IMR-90 (cell line): ENCODE measurements around the gene GLRX2. TPM values are rescaled to one million over a fixed set of nuclear protein-coding genes. Genes with fewer than 3 reads are reported as not detected.

Experiments used
- ATAC-seq: fragments of 200-7000 bp; cut with Tn5 transposase; 2 replicates; pipeline ENCODE4 v1.9.1; 2020; ENCODE audit warnings: low read depth, mild to moderate bottlenecking, moderate library complexity
- BruUV-seq: library from RNA; stranded (reverse); fragments of 400-500 nt; replicated peaks from 2 replicates; lab custom pipeline; 2021; lab: Mats Ljungman, UMichigan
- CTCF ChIA-PET: fragments of 300-600 bp; formaldehyde crosslinking; extraction: SDS; loops from one replicate; lab custom pipeline; 2021; ENCODE audit warnings: antibody characterized with exemption; lab: Yijun Ruan, JAX
- POLR2A ChIA-PET: fragments of 300-600 bp; sonication (Branson Sonifier 250); formaldehyde crosslinking; loops from one replicate; lab custom pipeline; 2022; ENCODE audit warnings: antibody characterized with exemption; ENCODE audit not compliant: unreplicated experiment; lab: Charles Lee
- DNase-seq: peaks from one replicate; pipeline ENCODE4 v3.0.0; 2013
- H2AFZ ChIP-seq: replicated peaks from 2 replicates; pipeline ENCODE3; 2013; ENCODE audit warnings: low read length, mild to moderate bottlenecking; ENCODE audit not compliant: poor library complexity
- H2AK5ac ChIP-seq: 2 replicates; pipeline ENCODE4 v1.6.1; 2013; ENCODE audit warnings: low read depth, low read length, inconsistent platforms
- H2AK9ac ChIP-seq: replicated peaks from 2 replicates; pipeline ENCODE3; 2013; ENCODE audit warnings: mild to moderate bottlenecking, low read depth, low read length, moderate library complexity; ENCODE audit not compliant: poor library complexity
- H2BK120ac ChIP-seq: 2 replicates; pipeline ENCODE4 v1.6.1; 2013; ENCODE audit warnings: low read depth, low read length, inconsistent platforms
- H2BK15ac ChIP-seq: 3 replicates; pipeline ENCODE4 v1.6.1; 2013; ENCODE audit warnings: low read depth, low read length, inconsistent platforms
- H2BK20ac ChIP-seq: 2 replicates; pipeline ENCODE4 v1.6.1; 2013; ENCODE audit warnings: low read depth, mild to moderate bottlenecking, inconsistent platforms, low read length, moderate library complexity
- H2BK5ac ChIP-seq: 2 replicates; pipeline ENCODE4 v1.6.1; 2013; ENCODE audit warnings: mild to moderate bottlenecking, low read depth, low read length, inconsistent platforms; ENCODE audit not compliant: poor library complexity, severe bottlenecking
- H3K14ac ChIP-seq: replicated peaks from 2 replicates; pipeline ENCODE4 v1.6.1; 2013; ENCODE audit warnings: low read depth, low read length, inconsistent platforms
- H3K18ac ChIP-seq: 2 replicates; pipeline ENCODE4 v1.6.1; 2013; ENCODE audit warnings: low read depth, low read length, control low read depth
- H3K23ac ChIP-seq: 2 replicates; pipeline ENCODE4 v1.6.1; 2013; ENCODE audit warnings: low read depth, low read length, inconsistent platforms
- H3K27ac ChIP-seq: 2 replicates; pipeline ENCODE4 v1.5.1; 2013; ENCODE audit warnings: mild to moderate bottlenecking, control low read depth, low read length; ENCODE audit not compliant: insufficient read depth
- H3K27me3 ChIP-seq: 2 replicates; pipeline ENCODE4 v1.6.1; 2013; ENCODE audit warnings: low read length; ENCODE audit not compliant: control insufficient read depth, insufficient read depth
- H3K36me3 ChIP-seq: 2 replicates; pipeline ENCODE4 v1.6.1; 2013; ENCODE audit warnings: low read length, mixed read lengths; ENCODE audit not compliant: control insufficient read depth, insufficient read depth
- H3K4ac ChIP-seq: 2 replicates; pipeline ENCODE4 v1.6.1; 2013; ENCODE audit warnings: low read depth, low read length, inconsistent platforms
- H3K4me1 ChIP-seq: 2 replicates; pipeline ENCODE4 v1.6.1; 2013; ENCODE audit warnings: low read length, mixed read lengths; ENCODE audit not compliant: control insufficient read depth, insufficient read depth
- H3K4me2 ChIP-seq: 2 replicates; pipeline ENCODE4 v1.6.1; 2013; ENCODE audit warnings: low read depth, mild to moderate bottlenecking, control low read depth, low read length, moderate library complexity
- H3K4me3 ChIP-seq: 2 replicates; pipeline ENCODE4 v1.5.1; 2013; ENCODE audit warnings: low read depth, mild to moderate bottlenecking, control low read depth, low read length, moderate library complexity; ENCODE audit not compliant: insufficient read depth
- H3K56ac ChIP-seq: 2 replicates; pipeline ENCODE4 v1.6.1; 2013; ENCODE audit warnings: low read length, inconsistent platforms; ENCODE audit not compliant: insufficient read depth; ENCODE audit errors: extremely low read depth
- H3K79me1 ChIP-seq, 2 experiments: 2 replicates each; pipeline ENCODE4 v1.6.1; 2013; ENCODE audit warnings: low read length in 2 of 2, inconsistent platforms in 1 of 2, low read depth in 1 of 2
- H3K9ac ChIP-seq: 2 replicates; pipeline ENCODE4 v1.6.1; 2013; ENCODE audit warnings: low read depth, low read length, control low read depth
- H3K9me1 ChIP-seq: 2 replicates; pipeline ENCODE4 v1.6.1; 2013; ENCODE audit warnings: low read length, inconsistent platforms; ENCODE audit not compliant: insufficient read depth
- H3K9me3 ChIP-seq: 2 replicates; pipeline ENCODE4 v1.6.1; 2013; ENCODE audit warnings: low read length; ENCODE audit not compliant: control insufficient read depth, insufficient read depth
- H4K20me1 ChIP-seq: 2 replicates; pipeline ENCODE4 v1.6.1; 2013; ENCODE audit warnings: low read length, inconsistent platforms; ENCODE audit not compliant: insufficient read depth
- H4K5ac ChIP-seq: 2 replicates; pipeline ENCODE4 v1.6.1; 2013; ENCODE audit warnings: mild to moderate bottlenecking, low read depth, low read length, control low read depth
- H4K8ac ChIP-seq, 2 experiments: 2 replicates each; pipeline ENCODE4 v1.6.1; 2013; ENCODE audit warnings: low read depth in 2 of 2, low read length in 2 of 2, control low read depth in 1 of 2, inconsistent platforms in 1 of 2
- H4K91ac ChIP-seq: 2 replicates; pipeline ENCODE4 v1.6.1; 2013; ENCODE audit warnings: low read depth, low read length, inconsistent platforms; ENCODE audit not compliant: insufficient read depth
- BHLHE40 ChIP-seq: fragments of 150-350 bp; IDR thresholded peaks from 2 replicates; pipeline ENCODE4 v1.6.1; 2016; ENCODE audit warnings: mild to moderate bottlenecking, low read depth, low read length
- MAFK ChIP-seq: IDR thresholded peaks from 2 replicates; pipeline ENCODE4 v1.6.1; 2012; ENCODE audit warnings: low read depth, low read length, improper control_type of control experiment
- WGBS, 2 experiments: methylation state at CpG; one replicate each; pipeline versions ENCODE4 v1.1.5 to v1.1.7; 2013; ENCODE audit warnings: missing lambda C conversion rate in 2 of 2; ENCODE audit not compliant: insufficient read length in 1 of 2; ENCODE audit errors: extremely low coverage in 2 of 2; 5-methylcytosine and 5-hydroxymethylcytosine counted together
- dilution Hi-C: fragments of 300-500 bp; cut with HindIII; formaldehyde crosslinking; loops from one replicate; pipeline ENCODE4 v1.14.3; 2018; ENCODE audit warnings: low sequenced_read_pairs; ENCODE audit not compliant: unreplicated experiment
- in situ Hi-C: fragments of 300-500 bp; cut with MboI; formaldehyde crosslinking; loops from 3 replicates; pipeline ENCODE4 v1.14.3; 2019; ENCODE audit warnings: low sequenced_read_pairs, inconsistent platforms, mixed read lengths
- intact Hi-C: fragments of 100-400 bp; cut with micrococcal nuclease; formaldehyde crosslinking; loops from 2 replicates; pipeline ENCODE4 v1.10.0; 2022
- polyA plus RNA-seq, 3 experiments: library from polyadenylated mRNA; depleted of rRNA; stranded (reverse); fragments of >200 nt; gene quantifications; 2 replicates each; pipeline ENCODE4 v1.2.3, GENCODE V29; 2012; ENCODE audit warnings: low replicate concordance in 1 of 3
- total RNA-seq: library from RNA; depleted of rRNA; stranded (reverse); fragments of >200 nt; gene quantifications from 2 replicates; pipeline ENCODE4 v1.2.3, GENCODE V29; 2012

The GLRX2 gene
- total and polyA plus RNA-seq, 2 of the 4 experiments (the other 2 are of a cell fraction) = 2.0 to 15.9 TPM

- Histone ChIP-seq H2AFZ (peak overlapping the region; percentile 95), H3K9me1 (peaks cover 2% of the 10 kb centered on the region; the same call in 1 of the 2 replicates), H3K18ac (peak overlapping the region; percentile 14), H3K36me3 (no peaks in the 10 kb centered on the region), H2AK5ac (peak overlapping the region; percentile 23; the same call in 1 of the 2 replicates), H2AK9ac (no peak overlapping the region), H3K23ac (peak overlapping the region; percentile 73), H3K27me3 (no peaks in the 10 kb centered on the region), H4K91ac (peak overlapping the region; percentile 62), H3K4me1 (no peaks in the 10 kb centered on the region), H3K79me1 (peaks cover 7 to 27% of the 10 kb centered on the region in 2 experiments), H3K56ac (peak overlapping the region; percentile 84; the same call in 1 of the 2 replicates), H3K4me3 (peak overlapping the region; percentile 90), H3K14ac (peak overlapping the region; percentile 80), H4K8ac (peak overlapping the region; percentile 53 to 92), H3K27ac (peak overlapping the region; percentile 75), H2BK15ac (peak overlapping the region; percentile 72; the same call in 2 of the 3 replicates), H2BK120ac (peak overlapping the region; percentile 56), H3K4ac (peak overlapping the region; percentile 88; the same call in 1 of the 2 replicates), H2BK5ac (peak overlapping the region; percentile 77), H3K9me3 (no peaks in the 10 kb centered on the region), H3K9ac (peak overlapping the region; percentile 80), H3K4me2 (peak overlapping the region; percentile 69), H2BK20ac (0 out of 2 replicates have a peak overlapping the region, but pooled peaks have one; percentile 72), H4K20me1 (peaks cover 8% of the 10 kb centered on the region; the same call in 1 of the 2 replicates), H4K5ac (peak overlapping the region; percentile 40)
- in situ Hi-C loops = no loop called here
- WGBS, 2 experiments = 67% methylated on average over 1 of the region's 4 CpGs; no CpG with 5 or more reads in 1 of the 2 experiments
- intact Hi-C loops = loop anchor here (1.0 to 2.0 kb wide), 2 partner anchors 17 to 47 kb away; partner anchors contain the start of genes CDC73, RO60 and UCHL5
- POLR2A ChIA-PET = interaction anchor here (0.6 to 0.9 kb wide), 2 partner anchors 10 to 34 kb away, joined by 3 read pairs; no protein-coding TSS in a partner anchor
- dilution Hi-C loops = no loop called here
- DNase-seq (no peak), ATAC-seq (no peak)
- CTCF ChIA-PET = no interaction called here
- TF ChIP-seq MAFK (no peak), BHLHE40 (no peak)
- no TSS peak for BruUV-seq
Measured at GRCh38 chr1:193105821-193106177, 585 bp upstream of the GLRX2 start.
